Cardiac fibroblast (primary cell): ENCODE measurements around the gene LIX1L.
A peak's percentile ranks its signal among the peaks of the same experiment; 100 is the strongest.

Experiments used
- DNase-seq, 2 donors: peaks; one replicate each; pipeline versions ENCODE4 v3.0.0 to v3.0.0-alpha.2; 2010; ENCODE audit warnings: low read depth in 2 of 2
- H3K4me3 ChIP-seq, 2 donors: replicated peaks in 1 of 2; 1 replicate in 1 of 2; 2 replicates in 1 of 2; pipeline ENCODE4 v1.5.1; 2011; ENCODE audit warnings: low read depth in 2 of 2, low read length in 2 of 2, mild to moderate bottlenecking in 2 of 2, moderate library complexity in 1 of 2
- CTCF ChIP-seq: IDR thresholded peaks from one replicate; pipeline ENCODE4 v1.5.1; 2011; ENCODE audit warnings: low read depth, mild to moderate bottlenecking, low read length, inconsistent platforms

Gene LIX1L

DNA sequence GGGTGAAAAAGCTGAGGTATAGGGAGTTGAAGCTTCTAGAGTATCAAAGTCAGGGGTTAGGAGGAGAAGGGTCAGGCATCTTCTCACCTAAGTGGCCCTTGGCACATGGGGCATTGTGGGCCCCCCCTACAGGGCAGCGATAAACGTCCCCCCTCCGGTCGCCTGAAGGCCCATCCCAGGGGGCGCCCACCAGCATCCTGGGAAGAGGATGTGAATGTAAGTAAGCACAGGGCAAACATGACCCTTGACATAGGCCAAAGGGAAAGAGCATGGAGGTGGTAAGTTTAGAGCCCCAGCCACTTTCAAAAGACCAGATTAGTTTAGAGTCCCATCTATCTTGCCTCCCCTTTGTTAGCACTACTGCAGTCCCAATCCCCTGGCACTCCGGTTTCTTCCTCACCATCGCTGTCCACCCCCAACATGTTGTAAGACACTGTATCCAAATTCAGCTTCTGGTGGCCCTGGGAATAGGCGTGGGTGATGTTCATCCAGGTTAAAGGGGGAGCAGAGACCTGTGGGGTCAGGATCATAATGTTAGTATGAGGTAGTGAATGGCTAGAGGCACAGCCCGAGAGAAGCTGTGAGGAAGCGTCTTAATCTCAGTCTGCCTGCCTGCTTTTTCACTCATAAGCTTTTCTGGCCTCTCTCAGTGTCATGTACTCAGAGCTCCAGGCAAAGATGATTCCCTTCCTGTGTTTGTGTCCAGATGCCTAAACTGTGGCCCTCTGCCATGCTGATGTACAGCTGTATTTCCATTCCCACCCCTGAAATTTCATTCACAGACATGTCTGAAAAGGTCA is 50.7 kb downstream of the LIX1L start:
- H3K4me3 ChIP-seq, result no peak overlapping the region
- TF ChIP-seq CTCF, result no peak
- DNase-seq, result peak; percentile 59 to 61

GRCh38 chr1:145901312-145902021 is 56.4 kb downstream of the LIX1L start:
- H3K4me3 ChIP-seq, result no peak overlapping the region
- no peak for TF ChIP-seq CTCF
- no peak for DNase-seq

GRCh38 chr1:145898756-145899155 is 59.1 kb downstream of the LIX1L start:
- DNase-seq, result no peak
- TF ChIP-seq CTCF, result no peak
- H3K4me3 ChIP-seq, result no peak overlapping the region

DNA sequence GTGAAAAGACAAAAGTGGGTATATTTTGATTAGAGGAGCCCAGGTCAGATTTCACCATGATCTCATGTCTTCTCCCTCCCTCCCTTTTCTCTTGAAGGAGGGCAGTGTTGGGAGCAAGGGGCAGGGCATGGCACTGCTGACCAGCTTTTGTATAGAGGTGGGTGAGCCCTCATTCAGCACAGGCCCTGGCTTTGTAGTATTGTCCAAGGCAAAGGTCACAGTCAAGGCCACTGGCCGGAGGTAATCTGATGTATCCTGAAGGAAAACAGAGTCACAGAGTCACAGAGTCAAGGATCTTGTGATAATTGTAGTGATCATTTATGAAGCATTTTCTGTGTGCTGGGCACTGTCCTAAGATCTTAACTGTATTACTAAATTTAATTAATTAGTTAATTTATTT is 59.8 kb downstream of the LIX1L start:
- DNase-seq, result no peak
- no peak overlapping the region for H3K4me3 ChIP-seq
- no peak for TF ChIP-seq CTCF

GRCh38 chr1:145895471-145895870 is 62.3 kb downstream of the LIX1L start:
- no peak for TF ChIP-seq CTCF
- no peak overlapping the region for H3K4me3 ChIP-seq
- no peak for DNase-seq

- no peak overlapping the region for H3K4me3 ChIP-seq
- no peak for DNase-seq
Measured at GRCh38 chr1:145893306-145894055, 64.3 kb downstream of the LIX1L start.

More at GRCh38 chr1:145893306-145894055, 64.3 kb downstream of the LIX1L start:
- no peak for TF ChIP-seq CTCF
